H1 (cell line): ENCODE measurements around the gene SCD. TPM values are rescaled to one million over a fixed set of nuclear protein-coding genes. Genes with fewer than 3 reads are reported as not detected.

ENCODE experiments used
- CTCF ChIA-PET: fragments of 300-600 bp; sonication (Branson Sonifier 250); formaldehyde crosslinking; loops from one replicate; lab custom pipeline; 2021; ENCODE audit not compliant: partially characterized antibody; lab: Charles Lee
- POLR2A ChIA-PET: fragments of 300-600 bp; sonication (Branson Sonifier 250); formaldehyde crosslinking; loops from one replicate; lab custom pipeline; 2021; ENCODE audit warnings: inconsistent platforms; ENCODE audit not compliant: partially characterized antibody; lab: Charles Lee
- DNase-seq, 2 experiments: peaks; one replicate each; pipeline versions ENCODE4 v3.0.0 to v3.0.0-alpha.2; 2010 to 2022; ENCODE audit warnings: low spot score in 2 of 2, low read depth in 1 of 2, mixed read lengths in 1 of 2
- FAIRE-seq: peaks from 2 replicates; lab custom pipeline; 2011; peaks lifted over from hg19 to GRCh38; lab: Jason Lieb, UNC
- H2AFZ ChIP-seq: 2 replicates; pipeline ENCODE4 v1.8.1; 2012; ENCODE audit warnings: low read length, inconsistent platforms
- H2AK5ac ChIP-seq: 2 replicates; pipeline ENCODE4 v1.6.1; 2013; ENCODE audit warnings: low read depth, low read length
- H2BK120ac ChIP-seq: replicated peaks from 2 replicates; pipeline ENCODE3; 2013; ENCODE audit warnings: low read depth, low read length, inconsistent platforms
- H2BK12ac ChIP-seq: 2 replicates; pipeline ENCODE4 v1.6.1; 2013; ENCODE audit warnings: low read depth, low read length
- H2BK15ac ChIP-seq: 2 replicates; pipeline ENCODE4 v1.6.1; 2013; ENCODE audit warnings: low read length
- H2BK20ac ChIP-seq: 2 replicates; pipeline ENCODE4 v1.6.1; 2013; ENCODE audit warnings: low read length
- H2BK5ac ChIP-seq: 2 replicates; pipeline ENCODE4 v1.6.1; 2013; ENCODE audit warnings: low read depth, low read length
- H3K14ac ChIP-seq: 2 replicates; pipeline ENCODE4 v1.6.1; 2013; ENCODE audit warnings: inconsistent platforms; ENCODE audit not compliant: insufficient read length
- H3K18ac ChIP-seq: 2 replicates; pipeline ENCODE4 v1.6.1; 2013; ENCODE audit warnings: low read length; ENCODE audit errors: extremely low read depth
- H3K23ac ChIP-seq: 2 replicates; pipeline ENCODE4 v1.6.1; 2013; ENCODE audit warnings: inconsistent platforms; ENCODE audit not compliant: insufficient read length
- H3K23me2 ChIP-seq: 2 replicates; pipeline ENCODE4 v1.6.1; 2013; ENCODE audit warnings: low read depth, low read length
- H3K27ac ChIP-seq: 2 replicates; pipeline ENCODE4 v1.6.1; 2011; ENCODE audit warnings: low read depth, low read length, inconsistent platforms
- H3K27me3 ChIP-seq, 4 experiments: replicated peaks in 1 of 4; 1 replicate in 1 of 4; 2 replicates in 3 of 4; pipeline versions ENCODE4 v1.6.1 to v1.8.1; 2011 to 2013; ENCODE audit warnings: low read length in 3 of 4, mild to moderate bottlenecking in 3 of 4, inconsistent platforms in 2 of 4, mixed read lengths in 2 of 4, moderate library complexity in 1 of 4; ENCODE audit not compliant: control insufficient read depth in 3 of 4, insufficient read depth in 3 of 4; ENCODE audit errors: extremely low read depth in 1 of 4
- H3K36me3 ChIP-seq, 4 experiments: 2 replicates each; pipeline versions ENCODE4 v1.6.1 to v1.8.1; 2011 to 2013; ENCODE audit warnings: mild to moderate bottlenecking in 4 of 4, low read length in 3 of 4, moderate library complexity in 2 of 4, control low read depth in 1 of 4, inconsistent platforms in 1 of 4; ENCODE audit not compliant: insufficient read depth in 4 of 4, control insufficient read depth in 2 of 4
- H3K4ac ChIP-seq: replicated peaks from 2 replicates; pipeline ENCODE3; 2013; ENCODE audit warnings: low read length, low read depth, mixed read lengths, inconsistent platforms; ENCODE audit not compliant: insufficient read length
- H3K4me1 ChIP-seq, 4 experiments: replicated peaks in 1 of 4; 1 replicate in 1 of 4; 2 replicates in 3 of 4; pipeline versions ENCODE4 v1.6.1 to v1.8.1; 2011 to 2013; ENCODE audit warnings: low read length in 3 of 4, inconsistent platforms in 2 of 4, mixed read lengths in 1 of 4; ENCODE audit not compliant: insufficient read depth in 4 of 4, control insufficient read depth in 3 of 4
- H3K4me2 ChIP-seq, 2 experiments: 2 replicates each; pipeline versions ENCODE4 v1.6.1 to v1.8.1; 2011 to 2013; ENCODE audit warnings: low read depth in 2 of 2, low read length in 2 of 2, control low read depth in 1 of 2, inconsistent platforms in 1 of 2, mild to moderate bottlenecking in 1 of 2; ENCODE audit not compliant: insufficient read depth in 1 of 2
- H3K4me3 ChIP-seq, 4 experiments: fragments of 200-600, 300-600 bp in 1 of 4; sonication (generic), shearing (Covaris generic), sonication (Bioruptor Twin) in 1 of 4; 2 replicates each; pipeline versions ENCODE4 v1.5.1 to v1.8.1; 2011 to 2016; ENCODE audit warnings: low read length in 4 of 4, low read depth in 3 of 4, control low read depth in 2 of 4, inconsistent platforms in 2 of 4, mild to moderate bottlenecking in 2 of 4, mixed read lengths in 1 of 4, moderate library complexity in 1 of 4; ENCODE audit not compliant: insufficient read depth in 2 of 4; ENCODE audit errors: extremely low read depth in 1 of 4
- H3K56ac ChIP-seq: replicated peaks from 2 replicates; pipeline ENCODE3; 2013; ENCODE audit warnings: low read depth, mild to moderate bottlenecking, mixed read lengths, low read length, inconsistent platforms; ENCODE audit not compliant: insufficient read length
- H3K79me1 ChIP-seq: 2 replicates; pipeline ENCODE4 v1.6.1; 2013; ENCODE audit warnings: low read depth, low read length, control low read depth
- H3K79me2 ChIP-seq, 2 experiments: 2 replicates each; pipeline versions ENCODE4 v1.6.1 to v1.8.1; 2012 to 2013; ENCODE audit warnings: low read length in 2 of 2, mild to moderate bottlenecking in 2 of 2, inconsistent platforms in 1 of 2; ENCODE audit not compliant: insufficient read depth in 2 of 2, control insufficient read depth in 1 of 2
- H3K9ac ChIP-seq, 4 experiments: replicated peaks in 1 of 4; 1 replicate in 1 of 4; 2 replicates in 3 of 4; pipeline versions ENCODE4 v1.6.1 to v1.8.1; 2011 to 2013; ENCODE audit warnings: low read depth in 3 of 4, low read length in 3 of 4, control low read depth in 2 of 4, mild to moderate bottlenecking in 2 of 4, moderate library complexity in 2 of 4, inconsistent platforms in 1 of 4; ENCODE audit errors: extremely low read depth in 1 of 4
- H3K9me3 ChIP-seq, 2 experiments: 2 replicates each; pipeline versions ENCODE4 v1.6.1 to v1.8.1; 2012 to 2013; ENCODE audit warnings: mild to moderate bottlenecking in 2 of 2, moderate library complexity in 2 of 2, control low read depth in 1 of 2, inconsistent platforms in 1 of 2, low read depth in 1 of 2, low read length in 1 of 2, mixed read lengths in 1 of 2; ENCODE audit not compliant: insufficient read depth in 2 of 2
- H4K20me1 ChIP-seq, 2 experiments: replicated peaks in 1 of 2; 2 replicates each; pipeline versions ENCODE3 to v1.8.1; 2011 to 2013; ENCODE audit warnings: inconsistent platforms in 2 of 2, low read length in 2 of 2, mild to moderate bottlenecking in 1 of 2; ENCODE audit not compliant: insufficient read depth in 2 of 2, control insufficient read depth in 1 of 2
- H4K5ac ChIP-seq: 2 replicates; pipeline ENCODE4 v1.6.1; 2013; ENCODE audit warnings: low read length, low read depth, mixed read lengths, inconsistent platforms; ENCODE audit not compliant: insufficient read length
- H4K8ac ChIP-seq: 2 replicates; pipeline ENCODE4 v1.8.0; 2013; ENCODE audit warnings: mild to moderate bottlenecking, moderate library complexity, low read length, inconsistent platforms; ENCODE audit not compliant: insufficient read depth; ENCODE audit errors: extremely low read depth
- H4K91ac ChIP-seq: replicated peaks from 2 replicates; pipeline ENCODE3; 2013; ENCODE audit warnings: low read length, mixed read lengths, inconsistent platforms; ENCODE audit not compliant: insufficient read length
- ASH2L ChIP-seq: fragments of 200-600, 300-600 bp; sonication (generic); IDR thresholded peaks from one replicate; pipeline ENCODE4 v1.7.1; 2017; ENCODE audit warnings: low read length
- CBX5 ChIP-seq: fragments of 300-800, 300-1000 bp; sonication (generic); IDR thresholded peaks from 2 replicates; pipeline ENCODE4 v1.7.1; 2016; ENCODE audit warnings: antibody characterized with exemption, low read length, low read depth
- CHD1 ChIP-seq: IDR thresholded peaks from 2 replicates; pipeline ENCODE4 v1.6.1; 2012; ENCODE audit warnings: low read depth, low read length, improper control_type of control experiment
- E2F6 ChIP-seq: IDR thresholded peaks from 2 replicates; pipeline ENCODE4 v1.6.1; 2012; ENCODE audit warnings: inconsistent platforms
- EP300 ChIP-seq, 2 experiments: IDR thresholded peaks; 1 replicate in 1 of 2; 2 replicates in 1 of 2; pipeline ENCODE4 v1.6.1; 2011 to 2012; ENCODE audit warnings: low read depth in 2 of 2, low read length in 2 of 2, mild to moderate bottlenecking in 2 of 2, borderline replicate concordance in 1 of 2, inconsistent platforms in 1 of 2, moderate library complexity in 1 of 2
- RAD21 ChIP-seq, 2 experiments: IDR thresholded peaks in 1 of 2; conservative IDR thresholded peaks in 1 of 2; 2 replicates each; pipeline ENCODE4 v1.6.1; 2011; ENCODE audit warnings: low read depth in 2 of 2, low read length in 2 of 2, improper control_type of control experiment in 1 of 2, inconsistent platforms in 1 of 2, mild to moderate bottlenecking in 1 of 2, moderate library complexity in 1 of 2
- SIN3A ChIP-seq, 2 experiments: IDR thresholded peaks in 1 of 2; conservative IDR thresholded peaks in 1 of 2; 2 replicates each; pipeline ENCODE4 v1.6.1; 2011 to 2012; ENCODE audit warnings: low read length in 2 of 2, improper control_type of control experiment in 1 of 2, low read depth in 1 of 2, mild to moderate bottlenecking in 1 of 2
- TBP ChIP-seq: IDR thresholded peaks from 2 replicates; pipeline ENCODE4 v1.6.1; 2011; ENCODE audit warnings: low read depth, low read length, improper control_type of control experiment
- WGBS, 2 experiments: shearing (Covaris generic) in 1 of 2; methylation state at CpG; one replicate each; pipeline versions ENCODE4 v1.1.6 to v1.1.7; 2013 to 2015; ENCODE audit warnings: low lambda C conversion rate in 2 of 2, mixed read lengths in 2 of 2, inconsistent platforms in 1 of 2, low coverage in 1 of 2, missing lambda C conversion rate in 1 of 2; ENCODE audit not compliant: insufficient replicate concordance in 2 of 2, insufficient coverage in 1 of 2, insufficient read length in 1 of 2; ENCODE audit errors: extremely low coverage in 1 of 2, missing lambda C conversion rate in 1 of 2; 5-methylcytosine and 5-hydroxymethylcytosine counted together
- polyA plus RNA-seq, 7 experiments: library from polyadenylated mRNA; depleted of rRNA in 3 of 7; stranded (reverse) in 5 of 7; unstranded in 2 of 7; fragments of >200 nt in 5 of 7; fragments of 200-250 nt in 2 of 7; gene quantifications; 1 replicate in 5 of 7; 2 replicates in 1 of 7; 4 replicates in 1 of 7; pipeline versions ENCODE4 v1.2.1 to v1.2.3, GENCODE V29; 2011 to 2013; ENCODE audit warnings: missing spikeins in 2 of 7, mixed read lengths in 2 of 7
- total RNA-seq: library from RNA; stranded (reverse); fragmentation: NEBNext Ultra II Directional; extraction: Animal tissue kit (Norgen Biotek cat#: 25700); gene quantifications from 2 replicates; pipeline ENCODE4 v1.2.1, GENCODE V29; 2021
- TF ChIP-seq, protein P1 (sequence below): IDR thresholded peaks from 2 replicates; pipeline ENCODE4 v1.6.1; 2012; ENCODE audit warnings: low read length, inconsistent platforms

SCD gene
- total and polyA plus RNA-seq, 2 of the 8 experiments (the other 6 are each of a cell fraction or from before 2014, with no cell fraction given): 397 to 621 TPM

DNA sequence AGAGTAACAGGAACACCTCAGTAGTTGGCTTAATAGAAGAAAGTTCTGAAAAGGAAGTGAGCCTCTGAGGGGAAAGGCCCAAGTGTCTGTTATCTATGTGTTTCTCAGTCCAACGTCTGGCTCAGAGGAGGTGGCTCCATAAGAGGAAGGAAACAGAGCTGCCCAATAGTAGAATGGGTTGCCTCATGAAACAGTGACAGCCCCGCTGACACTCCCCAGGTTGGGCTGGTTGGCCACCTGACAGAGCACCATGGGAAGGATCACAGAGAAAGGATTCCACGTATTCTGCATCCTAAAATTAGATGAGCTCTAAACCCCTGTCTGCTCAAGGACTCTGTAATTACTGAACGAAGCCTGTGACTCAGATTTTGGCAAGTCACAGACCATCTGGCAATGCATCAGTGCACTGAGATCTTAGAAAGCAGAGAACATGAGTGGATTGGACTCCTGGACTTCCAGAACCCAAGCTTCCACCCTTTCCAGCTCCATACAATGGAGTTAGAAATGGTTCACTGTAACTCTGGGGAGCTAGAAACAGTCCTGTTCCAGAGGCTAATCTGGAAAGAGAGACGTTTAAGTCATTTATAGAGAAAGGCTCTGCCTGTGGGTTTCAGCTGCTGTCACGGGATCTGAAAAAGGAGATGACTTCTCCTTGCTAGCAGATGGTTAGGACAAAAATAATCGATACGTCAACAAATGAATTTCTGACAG is 19.9 kb upstream of the SCD start:
- H4K5ac ChIP-seq: no peak overlapping the region
- no peak overlapping the region for H3K4me3 ChIP-seq
- H3K4ac ChIP-seq: no peak overlapping the region
- CTCF ChIA-PET: interaction anchor here (0.6 to 5.9 kb wide), 6 partner anchors 13 to 1240 kb away, joined by 3 to 38 read pairs (median 6); no protein-coding TSS in a partner anchor
- no peak overlapping the region for H2AFZ ChIP-seq
- H3K79me2 ChIP-seq: no peaks in the 10 kb centered on the region
- no peak overlapping the region for H2BK15ac ChIP-seq
- POLR2A ChIA-PET: interaction anchor here (1.4 kb wide), 1 partner anchor 9 kb away, joined by 3 read pairs; no protein-coding TSS in a partner anchor
- no peak overlapping the region for H3K9ac ChIP-seq
- no peak overlapping the region for H3K14ac ChIP-seq
- H2BK5ac ChIP-seq: no peak overlapping the region
- H3K4me1 ChIP-seq: no peaks in the 10 kb centered on the region; a peak in 1 of 7 replicates
- H4K91ac ChIP-seq: no peak overlapping the region
- no peak overlapping the region for H2BK20ac ChIP-seq
- 84% methylated on average over 8 of the region's 8 CpGs; no CpG with 5 or more reads in 1 of the 2 experiments for WGBS, 2 experiments
- no peak for DNase-seq
- no peak overlapping the region for H3K27ac ChIP-seq
- H3K36me3 ChIP-seq: no peaks in the 10 kb centered on the region
- H3K79me1 ChIP-seq: no peaks in the 10 kb centered on the region
- H3K4me2 ChIP-seq: no peak overlapping the region
- H4K20me1 ChIP-seq: no peaks in the 10 kb centered on the region
- no peak for FAIRE-seq
- no peak overlapping the region for H2AK5ac ChIP-seq
- no peaks in the 10 kb centered on the region; a peak in 3 of 7 replicates for H3K27me3 ChIP-seq
- H3K18ac ChIP-seq: no peak overlapping the region
- no peak overlapping the region for H2BK120ac ChIP-seq
- no peak overlapping the region for H2BK12ac ChIP-seq
- H3K9me3 ChIP-seq: no peaks in the 10 kb centered on the region
- H4K8ac ChIP-seq: no peak overlapping the region
- H3K23ac ChIP-seq: no peak overlapping the region
- H3K23me2 ChIP-seq: no peaks in the 10 kb centered on the region
- no peak overlapping the region for H3K56ac ChIP-seq
- TF ChIP-seq SIN3A (conservative IDR thresholded peaks at IDR 0.05 in 1 of 2, IDR thresholded peaks at IDR 0.05 in 1 of 2; ENCODE audit: low read depth in 1 of 2, low read length in 2 of 2) (no peak), TBP (no peak), CHD1 (no peak), CBX5 (no peak), RAD21 (IDR thresholded peaks at IDR 0.05 in 1 of 2, conservative IDR thresholded peaks at IDR 0.05 in 1 of 2; ENCODE audit: low read depth in 2 of 2, low read length in 2 of 2) (no peak), ASH2L (no peak), EP300 (IDR thresholded peaks at IDR 0.05; ENCODE audit: borderline replicate concordance in 1 of 2, low read depth in 2 of 2, low read length in 2 of 2) (no peak), E2F6 (no peak)
- TF ChIP-seq, protein P1, sequence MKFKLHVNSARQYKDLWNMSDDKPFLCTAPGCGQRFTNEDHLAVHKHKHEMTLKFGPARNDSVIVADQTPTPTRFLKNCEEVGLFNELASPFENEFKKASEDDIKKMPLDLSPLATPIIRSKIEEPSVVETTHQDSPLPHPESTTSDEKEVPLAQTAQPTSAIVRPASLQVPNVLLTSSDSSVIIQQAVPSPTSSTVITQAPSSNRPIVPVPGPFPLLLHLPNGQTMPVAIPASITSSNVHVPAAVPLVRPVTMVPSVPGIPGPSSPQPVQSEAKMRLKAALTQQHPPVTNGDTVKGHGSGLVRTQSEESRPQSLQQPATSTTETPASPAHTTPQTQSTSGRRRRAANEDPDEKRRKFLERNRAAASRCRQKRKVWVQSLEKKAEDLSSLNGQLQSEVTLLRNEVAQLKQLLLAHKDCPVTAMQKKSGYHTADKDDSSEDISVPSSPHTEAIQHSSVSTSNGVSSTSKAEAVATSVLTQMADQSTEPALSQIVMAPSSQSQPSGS: no peak
